HEK293T (cell line): ENCODE measurements around the gene AP2A2.

Source experiments
- BHLHE40 ChIP-seq: fragments of 450-650 bp; IDR thresholded peaks from 2 replicates; pipeline ENCODE4 v1.6.1; 2016; ENCODE audit warnings: mild to moderate bottlenecking, moderate library complexity, borderline replicate concordance
- ELF4 ChIP-seq: fragments of 450-650 bp; IDR thresholded peaks from 2 replicates; pipeline ENCODE4 v1.6.1; 2017; ENCODE audit warnings: antibody characterized with exemption
- FOXA1 ChIP-seq: fragments of 450-650 bp; IDR thresholded peaks from 2 replicates; pipeline ENCODE4 v1.6.1; 2016; ENCODE audit warnings: mild to moderate bottlenecking
- FOXK2 ChIP-seq: fragments of 450-650 bp; IDR thresholded peaks from 2 replicates; pipeline ENCODE4 v1.6.1; 2016; ENCODE audit warnings: mild to moderate bottlenecking
- FOXM1 ChIP-seq: fragments of 450-650 bp; IDR thresholded peaks from 2 replicates; pipeline ENCODE4 v1.6.1; 2017; ENCODE audit warnings: mild to moderate bottlenecking, borderline replicate concordance
- HDGF ChIP-seq: fragments of 450-650 bp; IDR thresholded peaks from 2 replicates; pipeline ENCODE4 v1.6.1; 2017; ENCODE audit warnings: antibody characterized with exemption, borderline replicate concordance
- LEF1 ChIP-seq: fragments of 450-650 bp; IDR thresholded peaks from 2 replicates; pipeline ENCODE4 v1.6.1; 2017; ENCODE audit warnings: mild to moderate bottlenecking, borderline replicate concordance
- NFRKB ChIP-seq: fragments of 450-650 bp; IDR thresholded peaks from 2 replicates; pipeline ENCODE4 v1.6.1; 2016; ENCODE audit warnings: mild to moderate bottlenecking, moderate library complexity
- PKNOX1 ChIP-seq: fragments of 450-650 bp; IDR thresholded peaks from 2 replicates; pipeline ENCODE4 v1.6.1; 2016
- SP1 ChIP-seq: fragments of 450-650 bp; IDR thresholded peaks from 2 replicates; pipeline ENCODE4 v1.6.1; 2017
- SUZ12 ChIP-seq: fragments of 450-650 bp; IDR thresholded peaks from 2 replicates; pipeline ENCODE4 v1.6.1; 2016; ENCODE audit warnings: mild to moderate bottlenecking
- TARDBP ChIP-seq: fragments of 450-650 bp; IDR thresholded peaks from 2 replicates; pipeline ENCODE4 v1.6.1; 2016

- TF ChIP-seq HDGF (no peak), FOXM1 (no peak), LEF1 (no peak), PKNOX1 (no peak), BHLHE40 (no peak), SP1 (no peak), SUZ12 (no peak), TARDBP (no peak), FOXA1 (no peak), ELF4 (no peak), NFRKB (no peak), FOXK2 (no peak)
Measured at GRCh38 chr11:1015826-1016545, 90.3 kb downstream of the AP2A2 start.
